Measurements from ENCODE around the gene C17orf114.

The C17orf114 gene

DNA sequence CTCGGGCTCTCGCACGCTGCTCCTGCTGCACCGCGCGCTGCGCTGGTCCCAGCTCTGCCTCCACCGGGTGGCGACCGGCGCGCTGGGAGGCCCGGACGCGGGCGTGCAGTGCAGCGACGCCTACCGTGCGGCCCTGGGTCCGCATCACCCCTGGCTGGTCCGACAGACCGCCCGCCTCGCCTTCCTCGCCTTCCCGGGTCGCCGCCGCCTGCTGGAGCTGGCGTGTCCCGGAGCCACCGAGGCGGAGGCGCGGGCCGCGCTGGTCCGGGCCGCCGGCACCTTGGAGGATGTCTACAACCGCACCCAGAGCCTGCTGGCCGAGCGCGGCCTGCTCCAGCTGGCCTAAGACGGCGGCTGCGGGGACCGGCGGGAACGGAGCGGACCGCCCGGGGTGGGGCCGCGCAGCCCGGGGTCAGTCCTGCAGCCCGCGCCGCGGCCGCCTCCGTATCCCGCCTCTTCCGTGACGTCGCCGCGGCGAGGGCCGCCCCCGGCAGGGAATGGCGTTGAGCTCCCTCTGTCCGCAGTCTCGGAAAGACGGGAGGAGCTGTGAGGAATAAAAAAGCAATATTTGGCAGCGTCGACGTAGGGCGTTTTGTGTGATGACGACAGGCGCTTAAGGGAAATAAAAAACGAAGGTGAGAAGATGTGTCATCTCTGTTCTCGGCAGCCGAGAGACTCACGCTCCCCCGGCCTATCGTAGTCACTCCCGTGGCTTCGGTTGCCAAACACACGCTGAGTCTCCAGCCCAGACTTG lies 12.0 kb downstream of the C17orf114 start:
- Histone ChIP-seq H3F3A (ENCODE audit: insufficient read depth, low read length, poor library complexity, severe bottlenecking) (peaks cover 9% of the 10 kb centered on the region), H3K4me2 (ENCODE audit: low read length) (peak overlapping the region; percentile 41), H3K79me2 (replicated peaks; ENCODE audit: insufficient read depth, low read length) (no peaks in the 10 kb centered on the region), H3K27me3 (ENCODE audit: insufficient read depth, low read depth, low read length) (no peaks in the 10 kb centered on the region), H3K9me3 (ENCODE audit: low read length) (no peaks in the 10 kb centered on the region), H3K36me3 (ENCODE audit: insufficient read depth, low read length) (no peaks in the 10 kb centered on the region), H4K20me1 (ENCODE audit: insufficient read depth) (no peaks in the 10 kb centered on the region), H3K4me3 (ENCODE audit: low read length) (peak overlapping the region; percentile 79), H3K9ac (ENCODE audit: low read length) (peak overlapping the region; percentile 88), H2AFZ (ENCODE audit: low read depth, low read length) (peak overlapping the region; percentile 89), H3K27ac (ENCODE audit: low read length) (peak overlapping the region; percentile 88), H3K9me2 (ENCODE audit: insufficient read depth, low read length) (no peaks in the 10 kb centered on the region)
- TF ChIP-seq TAF1 (IDR thresholded peaks at IDR 0.05; ENCODE audit: low read depth) (no peak), MXI1 (conservative IDR thresholded peaks at IDR 0.05; ENCODE audit: poor library complexity, severe bottlenecking) (peak; percentile 83), SMC3 (conservative IDR thresholded peaks at IDR 0.05; ENCODE audit: poor library complexity) (peak; percentile 76), RAD21 (conservative IDR thresholded peaks at IDR 0.05) (peak; percentile 61), EZH2 (IDR thresholded peaks at IDR 0.05; ENCODE audit: borderline replicate concordance, insufficient read depth, low read length, poor library complexity, severe bottlenecking) (no peak), EP300 (conservative IDR thresholded peaks at IDR 0.05; ENCODE audit: poor library complexity, severe bottlenecking) (peak; percentile 69), POLR2AphosphoS5 (IDR thresholded peaks at IDR 0.05) (peak; percentile 76)
- TF ChIP-seq, protein P1, sequence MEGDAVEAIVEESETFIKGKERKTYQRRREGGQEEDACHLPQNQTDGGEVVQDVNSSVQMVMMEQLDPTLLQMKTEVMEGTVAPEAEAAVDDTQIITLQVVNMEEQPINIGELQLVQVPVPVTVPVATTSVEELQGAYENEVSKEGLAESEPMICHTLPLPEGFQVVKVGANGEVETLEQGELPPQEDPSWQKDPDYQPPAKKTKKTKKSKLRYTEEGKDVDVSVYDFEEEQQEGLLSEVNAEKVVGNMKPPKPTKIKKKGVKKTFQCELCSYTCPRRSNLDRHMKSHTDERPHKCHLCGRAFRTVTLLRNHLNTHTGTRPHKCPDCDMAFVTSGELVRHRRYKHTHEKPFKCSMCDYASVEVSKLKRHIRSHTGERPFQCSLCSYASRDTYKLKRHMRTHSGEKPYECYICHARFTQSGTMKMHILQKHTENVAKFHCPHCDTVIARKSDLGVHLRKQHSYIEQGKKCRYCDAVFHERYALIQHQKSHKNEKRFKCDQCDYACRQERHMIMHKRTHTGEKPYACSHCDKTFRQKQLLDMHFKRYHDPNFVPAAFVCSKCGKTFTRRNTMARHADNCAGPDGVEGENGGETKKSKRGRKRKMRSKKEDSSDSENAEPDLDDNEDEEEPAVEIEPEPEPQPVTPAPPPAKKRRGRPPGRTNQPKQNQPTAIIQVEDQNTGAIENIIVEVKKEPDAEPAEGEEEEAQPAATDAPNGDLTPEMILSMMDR (IDR thresholded peaks at IDR 0.05; ENCODE audit: poor library complexity, severe bottlenecking), result peak; percentile 92
- TF ChIP-seq, protein P2, sequence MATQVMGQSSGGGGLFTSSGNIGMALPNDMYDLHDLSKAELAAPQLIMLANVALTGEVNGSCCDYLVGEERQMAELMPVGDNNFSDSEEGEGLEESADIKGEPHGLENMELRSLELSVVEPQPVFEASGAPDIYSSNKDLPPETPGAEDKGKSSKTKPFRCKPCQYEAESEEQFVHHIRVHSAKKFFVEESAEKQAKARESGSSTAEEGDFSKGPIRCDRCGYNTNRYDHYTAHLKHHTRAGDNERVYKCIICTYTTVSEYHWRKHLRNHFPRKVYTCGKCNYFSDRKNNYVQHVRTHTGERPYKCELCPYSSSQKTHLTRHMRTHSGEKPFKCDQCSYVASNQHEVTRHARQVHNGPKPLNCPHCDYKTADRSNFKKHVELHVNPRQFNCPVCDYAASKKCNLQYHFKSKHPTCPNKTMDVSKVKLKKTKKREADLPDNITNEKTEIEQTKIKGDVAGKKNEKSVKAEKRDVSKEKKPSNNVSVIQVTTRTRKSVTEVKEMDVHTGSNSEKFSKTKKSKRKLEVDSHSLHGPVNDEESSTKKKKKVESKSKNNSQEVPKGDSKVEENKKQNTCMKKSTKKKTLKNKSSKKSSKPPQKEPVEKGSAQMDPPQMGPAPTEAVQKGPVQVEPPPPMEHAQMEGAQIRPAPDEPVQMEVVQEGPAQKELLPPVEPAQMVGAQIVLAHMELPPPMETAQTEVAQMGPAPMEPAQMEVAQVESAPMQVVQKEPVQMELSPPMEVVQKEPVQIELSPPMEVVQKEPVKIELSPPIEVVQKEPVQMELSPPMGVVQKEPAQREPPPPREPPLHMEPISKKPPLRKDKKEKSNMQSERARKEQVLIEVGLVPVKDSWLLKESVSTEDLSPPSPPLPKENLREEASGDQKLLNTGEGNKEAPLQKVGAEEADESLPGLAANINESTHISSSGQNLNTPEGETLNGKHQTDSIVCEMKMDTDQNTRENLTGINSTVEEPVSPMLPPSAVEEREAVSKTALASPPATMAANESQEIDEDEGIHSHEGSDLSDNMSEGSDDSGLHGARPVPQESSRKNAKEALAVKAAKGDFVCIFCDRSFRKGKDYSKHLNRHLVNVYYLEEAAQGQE (IDR thresholded peaks at IDR 0.05; ENCODE audit: borderline replicate concordance), result no peak

DNA sequence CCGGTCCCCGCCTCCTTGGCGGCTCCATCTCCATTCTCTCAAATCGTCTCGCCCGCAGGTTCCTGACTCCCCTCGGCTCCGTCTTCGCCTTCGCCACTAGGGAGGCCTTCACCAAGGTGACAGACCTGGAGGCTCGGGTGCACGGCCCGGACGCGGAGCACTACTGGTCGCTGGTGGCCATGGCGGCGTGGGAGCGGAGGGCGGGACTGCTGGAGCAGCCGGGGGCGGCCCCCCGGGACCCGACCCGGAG lies 12.5 kb downstream of the C17orf114 start:
- H3K4me3 ChIP-seq (ENCODE audit: low read length), result peak overlapping the region; percentile 79
- no peaks in the 10 kb centered on the region for H3K36me3 ChIP-seq (ENCODE audit: insufficient read depth, low read length)
- H3K79me2 ChIP-seq (replicated peaks; ENCODE audit: insufficient read depth, low read length), result no peaks in the 10 kb centered on the region
- H3K9me3 ChIP-seq (ENCODE audit: low read length), result no peaks in the 10 kb centered on the region
- no peaks in the 10 kb centered on the region for H3K9me2 ChIP-seq (ENCODE audit: insufficient read depth, low read length)
- H3K9ac ChIP-seq (ENCODE audit: low read length), result peak overlapping the region; percentile 88
- no peaks in the 10 kb centered on the region for H4K20me1 ChIP-seq (ENCODE audit: insufficient read depth)
- peak overlapping the region; percentile 88 for H3K27ac ChIP-seq (ENCODE audit: low read length)
- TF ChIP-seq SMC3 (conservative IDR thresholded peaks at IDR 0.05; ENCODE audit: poor library complexity) (no peak), MXI1 (conservative IDR thresholded peaks at IDR 0.05; ENCODE audit: poor library complexity, severe bottlenecking) (no peak), EP300 (conservative IDR thresholded peaks at IDR 0.05; ENCODE audit: poor library complexity, severe bottlenecking) (no peak), RAD21 (conservative IDR thresholded peaks at IDR 0.05) (no peak)
- TF ChIP-seq, protein P2 (IDR thresholded peaks at IDR 0.05; ENCODE audit: borderline replicate concordance), result peak; percentile 15
- TF ChIP-seq, protein P1 (IDR thresholded peaks at IDR 0.05; ENCODE audit: poor library complexity, severe bottlenecking), result no peak
- H3K27me3 ChIP-seq (ENCODE audit: insufficient read depth, low read depth, low read length), result no peaks in the 10 kb centered on the region
- H2AFZ ChIP-seq (ENCODE audit: low read depth, low read length), result no peak overlapping the region
- H3K4me2 ChIP-seq (ENCODE audit: low read length), result peak overlapping the region; percentile 78
- H3F3A ChIP-seq (ENCODE audit: insufficient read depth, low read length, poor library complexity, severe bottlenecking), result peaks cover 9% of the 10 kb centered on the region

All from neural cell (in vitro differentiated cells).